ENCODE data around the gene PRKCZ.

Gene PRKCZ

DNA sequence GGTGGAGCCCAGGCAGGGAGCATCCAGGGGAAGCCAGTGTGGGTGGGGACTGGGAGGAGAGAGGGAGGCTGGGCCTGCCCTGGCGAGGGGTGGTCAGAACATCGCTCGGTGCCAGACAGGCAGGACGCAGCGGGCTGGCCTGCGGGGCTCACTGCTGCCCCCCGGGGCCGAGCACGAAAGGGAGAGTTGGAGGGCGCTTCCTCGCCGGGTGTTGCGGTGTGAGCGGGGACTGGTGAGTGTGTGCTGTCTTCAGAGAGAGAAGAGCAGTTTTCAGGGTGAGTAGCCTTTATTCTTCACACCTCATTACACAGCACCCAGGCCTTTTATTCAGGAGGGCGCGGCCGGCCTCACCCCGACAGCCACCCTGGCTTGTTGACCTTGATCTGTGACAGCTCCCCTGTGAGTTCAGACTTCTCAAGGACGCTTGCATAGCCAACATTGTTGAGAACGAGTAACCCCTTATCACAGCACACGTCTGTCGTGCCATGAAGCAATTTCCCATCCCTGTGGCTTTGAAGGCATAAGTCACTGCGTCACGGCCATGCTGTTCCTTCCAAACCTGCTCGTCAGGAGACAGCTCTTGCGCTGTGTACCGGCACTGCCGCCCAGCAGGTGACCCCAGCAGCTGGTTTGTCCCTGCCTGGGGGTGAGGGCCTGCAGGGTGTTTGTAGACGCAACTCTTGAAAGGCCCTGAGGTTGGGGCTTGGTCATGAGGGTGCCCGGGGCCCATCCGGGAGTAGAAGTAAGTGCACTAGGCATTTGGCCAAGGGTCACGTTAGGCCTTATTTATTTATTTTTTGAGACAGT is 54.6 kb downstream of the PRKCZ start:
- Histone ChIP-seq H3K9me3 (ENCODE audit: control insufficient read depth, insufficient read depth, low read length) (no peaks in the 10 kb centered on the region), H3K36me3 (ENCODE audit: control insufficient read depth, insufficient read depth, low read length) (peaks cover 18% of the 10 kb centered on the region), H3K9ac (ENCODE audit: low read depth, low read length) (no peak overlapping the region), H3K27ac (ENCODE audit: low read depth, low read length) (no peak overlapping the region), H3K4me1 (ENCODE audit: control insufficient read depth, insufficient read depth, low read length) (no peaks in the 10 kb centered on the region; the same call in 1 of the 2 replicates), H3K27me3 (ENCODE audit: control insufficient read depth, insufficient read depth, low read length) (no peaks in the 10 kb centered on the region), H3K4me3 (ENCODE audit: low read depth, low read length) (no peak overlapping the region)

DNA sequence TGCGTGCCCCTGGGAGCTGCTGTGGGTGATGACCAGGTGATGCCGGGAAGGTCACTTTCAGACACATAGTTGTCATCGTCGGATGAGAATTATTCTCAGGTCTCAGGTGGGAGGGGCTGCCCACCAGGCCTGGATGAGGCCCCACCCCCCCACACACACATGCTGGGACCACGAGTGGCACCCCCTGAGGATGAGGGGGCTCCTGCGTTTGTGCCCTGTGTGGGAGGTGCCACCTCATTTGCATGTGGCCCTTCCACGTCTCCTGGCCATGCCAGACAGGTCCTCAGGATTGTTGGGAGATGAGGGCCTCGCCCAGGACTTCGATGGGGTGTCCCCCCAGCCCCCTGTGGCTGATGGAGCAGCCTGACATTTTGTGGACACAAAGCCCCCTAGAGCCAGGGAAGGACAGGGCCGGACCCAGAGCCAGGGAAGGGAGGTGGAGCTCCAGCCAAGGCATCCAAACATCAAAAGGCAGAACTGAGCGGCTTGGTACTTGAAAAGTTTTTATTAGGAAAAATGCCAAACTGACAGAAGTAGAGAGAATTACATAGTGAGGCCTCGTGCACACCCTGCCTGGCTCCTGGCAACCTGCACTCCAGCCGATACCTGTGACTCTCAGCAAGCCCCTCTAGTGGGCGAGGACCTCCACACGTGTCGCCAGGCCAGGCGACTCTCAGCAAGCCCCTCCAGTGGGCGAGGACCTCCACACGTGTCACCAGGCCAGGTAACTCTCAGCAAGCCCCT is 55.7 kb downstream of the PRKCZ start:
- no peak overlapping the region for H3K27ac ChIP-seq (ENCODE audit: low read depth, low read length)
- H3K27me3 ChIP-seq (ENCODE audit: control insufficient read depth, insufficient read depth, low read length): no peaks in the 10 kb centered on the region
- no peak overlapping the region for H3K9ac ChIP-seq (ENCODE audit: low read depth, low read length)
- H3K9me3 ChIP-seq (ENCODE audit: control insufficient read depth, insufficient read depth, low read length): no peaks in the 10 kb centered on the region
- H3K4me1 ChIP-seq (ENCODE audit: control insufficient read depth, insufficient read depth, low read length): no peaks in the 10 kb centered on the region; the same call in 1 of the 2 replicates
- peaks cover 18% of the 10 kb centered on the region for H3K36me3 ChIP-seq (ENCODE audit: control insufficient read depth, insufficient read depth, low read length)
- H3K4me3 ChIP-seq (ENCODE audit: low read depth, low read length): no peak overlapping the region

DNA sequence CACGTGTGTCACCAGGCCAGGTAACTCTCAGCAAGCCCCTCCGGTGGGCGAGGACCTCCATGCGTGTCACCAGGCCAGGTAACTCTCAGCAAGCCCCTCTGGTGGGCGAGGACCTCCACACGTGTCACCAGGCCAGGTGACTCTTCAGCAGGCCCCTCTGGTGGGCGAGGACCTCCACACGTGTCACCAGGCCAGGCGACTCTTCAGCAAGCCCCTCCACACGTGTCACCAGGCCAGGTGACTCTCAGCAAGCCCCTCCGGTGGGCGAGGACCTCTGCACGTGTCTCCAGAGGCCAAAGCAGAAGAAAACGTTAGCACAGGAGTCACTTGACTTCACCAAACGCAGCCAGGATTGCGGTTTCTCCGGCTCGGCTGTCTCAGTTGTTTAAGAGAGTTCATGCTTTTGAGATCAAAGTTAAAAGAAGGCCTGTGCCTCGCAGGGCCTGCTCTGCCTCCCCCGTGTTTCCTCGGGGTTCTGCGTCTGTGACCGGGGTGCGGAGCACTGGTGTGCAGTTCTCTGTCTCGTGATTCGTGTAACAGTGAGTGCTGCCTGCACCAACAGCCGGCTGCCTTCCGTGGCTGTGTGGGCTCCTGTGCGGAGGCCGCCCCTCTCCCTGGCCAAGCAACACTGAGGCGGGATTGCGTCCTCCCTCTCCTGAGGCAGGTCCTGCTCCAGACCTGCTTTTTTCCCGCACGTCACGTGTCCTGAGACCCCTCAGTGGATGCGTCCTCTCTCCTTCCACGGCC is 56.6 kb downstream of the PRKCZ start:
- peaks cover 14% of the 10 kb centered on the region for H3K36me3 ChIP-seq (ENCODE audit: control insufficient read depth, insufficient read depth, low read length)
- H3K27ac ChIP-seq (ENCODE audit: low read depth, low read length): no peak overlapping the region
- no peaks in the 10 kb centered on the region; the same call in 1 of the 2 replicates for H3K4me1 ChIP-seq (ENCODE audit: control insufficient read depth, insufficient read depth, low read length)
- no peaks in the 10 kb centered on the region for H3K9me3 ChIP-seq (ENCODE audit: control insufficient read depth, insufficient read depth, low read length)
- H3K4me3 ChIP-seq (ENCODE audit: low read depth, low read length): no peak overlapping the region
- no peak overlapping the region for H3K9ac ChIP-seq (ENCODE audit: low read depth, low read length)
- no peaks in the 10 kb centered on the region for H3K27me3 ChIP-seq (ENCODE audit: control insufficient read depth, insufficient read depth, low read length)

DNA sequence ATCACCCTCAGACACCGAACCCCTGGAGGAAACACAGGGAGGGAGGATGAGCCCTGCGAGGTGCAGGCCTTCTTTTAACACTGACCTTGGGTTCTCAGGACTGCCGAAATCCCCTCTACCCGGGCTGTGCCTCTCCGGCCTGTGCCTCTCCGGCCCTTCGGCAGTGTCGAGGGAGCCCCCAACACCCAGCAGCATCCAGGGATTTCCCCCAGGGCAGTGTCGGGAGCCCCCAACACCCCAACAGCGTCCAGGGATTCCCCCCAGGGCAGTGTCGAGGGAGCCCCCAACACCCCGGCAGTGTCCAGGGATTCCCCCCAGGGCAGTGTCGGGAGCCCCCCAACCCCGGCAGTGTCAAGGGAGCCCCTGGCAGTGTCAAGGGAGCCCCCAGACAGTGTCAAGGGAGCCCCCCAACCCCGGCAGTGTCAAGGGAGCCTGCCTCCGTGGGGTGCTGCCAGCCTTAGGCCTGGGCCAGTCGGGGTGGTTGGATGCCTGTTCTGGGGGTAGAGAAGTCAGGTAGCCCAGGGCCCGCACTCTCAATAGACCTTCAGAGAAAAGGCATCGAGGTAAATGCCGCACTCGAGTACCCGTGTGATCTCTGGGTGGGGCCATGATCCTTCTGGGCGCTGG is 57.5 kb downstream of the PRKCZ start:
- H3K9ac ChIP-seq (ENCODE audit: low read depth, low read length): no peak overlapping the region
- no peak overlapping the region for H3K4me3 ChIP-seq (ENCODE audit: low read depth, low read length)
- H3K27me3 ChIP-seq (ENCODE audit: control insufficient read depth, insufficient read depth, low read length): no peaks in the 10 kb centered on the region
- H3K27ac ChIP-seq (ENCODE audit: low read depth, low read length): no peak overlapping the region
- H3K36me3 ChIP-seq (ENCODE audit: control insufficient read depth, insufficient read depth, low read length): peaks cover 10% of the 10 kb centered on the region
- H3K9me3 ChIP-seq (ENCODE audit: control insufficient read depth, insufficient read depth, low read length): no peaks in the 10 kb centered on the region
- H3K4me1 ChIP-seq (ENCODE audit: control insufficient read depth, insufficient read depth, low read length): no peaks in the 10 kb centered on the region; the same call in 1 of the 2 replicates

DNA sequence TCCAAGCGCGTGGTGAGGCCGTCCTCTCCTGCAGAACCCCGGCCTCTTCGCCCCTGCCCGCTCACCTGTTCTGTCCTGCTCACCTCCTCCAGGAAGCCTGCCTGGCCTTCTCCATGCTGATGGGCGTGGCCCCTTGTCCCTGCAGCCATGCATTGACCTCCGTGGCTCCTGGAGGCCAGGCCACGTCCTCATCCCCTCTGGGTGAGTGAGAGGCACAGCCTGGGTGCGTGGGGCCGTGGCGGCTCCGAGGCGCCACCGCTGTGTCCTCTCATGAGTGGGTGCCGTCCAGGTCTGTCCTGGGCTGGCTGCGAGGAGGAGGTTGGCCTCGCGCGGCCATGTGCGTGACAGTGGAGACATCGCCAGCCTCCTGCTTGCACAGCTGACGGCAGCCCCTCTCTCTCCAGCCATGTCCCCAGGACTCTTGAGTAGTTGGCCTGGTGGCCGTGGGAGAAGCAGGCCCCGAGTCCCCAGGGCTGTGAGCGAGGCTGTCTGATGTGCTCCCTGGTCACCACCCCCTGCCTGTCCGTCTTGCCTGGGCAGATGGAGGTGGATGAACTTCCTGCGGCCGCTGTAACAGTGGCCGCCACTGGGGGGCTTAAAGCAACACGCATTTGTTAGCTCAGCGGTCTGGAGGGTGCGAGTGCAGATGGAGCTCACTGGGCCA is 58.1 kb downstream of the PRKCZ start:
- H3K4me1 ChIP-seq (ENCODE audit: control insufficient read depth, insufficient read depth, low read length): no peaks in the 10 kb centered on the region; the same call in 1 of the 2 replicates
- no peak overlapping the region for H3K9ac ChIP-seq (ENCODE audit: low read depth, low read length)
- no peak overlapping the region for H3K4me3 ChIP-seq (ENCODE audit: low read depth, low read length)

DNA sequence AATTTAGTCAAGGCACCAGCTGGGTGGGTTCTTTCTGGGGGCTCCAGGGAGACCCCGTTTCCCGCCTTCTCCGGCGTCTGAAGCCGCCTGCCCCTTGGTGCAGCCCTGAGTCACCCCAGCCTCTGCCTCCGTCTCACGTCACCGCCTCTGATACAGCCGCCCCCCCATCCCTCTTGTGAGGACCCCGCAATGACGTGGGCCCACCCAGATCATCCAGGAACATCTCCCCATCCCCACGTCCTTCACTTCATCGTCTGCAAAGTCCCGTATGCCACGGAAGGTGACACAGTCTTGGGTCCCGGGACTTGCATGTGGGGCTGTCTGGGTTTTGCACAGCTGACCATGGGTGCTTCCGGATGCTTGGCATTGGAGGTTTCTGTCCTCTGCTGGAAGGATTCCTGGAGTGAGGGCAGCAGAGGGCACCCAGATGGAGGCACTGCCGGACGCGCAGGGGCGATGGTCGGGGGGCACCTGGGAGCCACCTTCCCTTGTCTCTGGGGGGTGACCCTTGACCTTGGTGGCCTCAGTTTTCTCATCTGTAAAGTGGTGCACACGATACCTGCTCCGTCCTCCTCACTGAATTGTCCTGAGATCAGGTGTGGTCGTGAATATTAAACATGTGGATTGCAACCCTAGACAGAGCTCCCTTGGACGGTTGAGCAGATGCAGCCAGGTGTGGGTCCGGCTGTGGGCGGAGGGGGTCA is 58.8 kb downstream of the PRKCZ start:
- H3K9ac ChIP-seq (ENCODE audit: low read depth, low read length): no peak overlapping the region
- H3K27me3 ChIP-seq (ENCODE audit: control insufficient read depth, insufficient read depth, low read length): no peaks in the 10 kb centered on the region
- H3K9me3 ChIP-seq (ENCODE audit: control insufficient read depth, insufficient read depth, low read length): no peaks in the 10 kb centered on the region
- peaks cover 10% of the 10 kb centered on the region for H3K36me3 ChIP-seq (ENCODE audit: control insufficient read depth, insufficient read depth, low read length)
- no peak overlapping the region for H3K4me3 ChIP-seq (ENCODE audit: low read depth, low read length)
- no peak overlapping the region for H3K27ac ChIP-seq (ENCODE audit: low read depth, low read length)
- H3K4me1 ChIP-seq (ENCODE audit: control insufficient read depth, insufficient read depth, low read length): no peaks in the 10 kb centered on the region; the same call in 1 of the 2 replicates

More for the DNA sequence above, 58.1 kb downstream of the PRKCZ start:
- Histone ChIP-seq H3K27ac (ENCODE audit: low read depth, low read length) (no peak overlapping the region), H3K36me3 (ENCODE audit: control insufficient read depth, insufficient read depth, low read length) (peaks cover 10% of the 10 kb centered on the region), H3K9me3 (ENCODE audit: control insufficient read depth, insufficient read depth, low read length) (no peaks in the 10 kb centered on the region), H3K27me3 (ENCODE audit: control insufficient read depth, insufficient read depth, low read length) (no peaks in the 10 kb centered on the region)

DNA sequence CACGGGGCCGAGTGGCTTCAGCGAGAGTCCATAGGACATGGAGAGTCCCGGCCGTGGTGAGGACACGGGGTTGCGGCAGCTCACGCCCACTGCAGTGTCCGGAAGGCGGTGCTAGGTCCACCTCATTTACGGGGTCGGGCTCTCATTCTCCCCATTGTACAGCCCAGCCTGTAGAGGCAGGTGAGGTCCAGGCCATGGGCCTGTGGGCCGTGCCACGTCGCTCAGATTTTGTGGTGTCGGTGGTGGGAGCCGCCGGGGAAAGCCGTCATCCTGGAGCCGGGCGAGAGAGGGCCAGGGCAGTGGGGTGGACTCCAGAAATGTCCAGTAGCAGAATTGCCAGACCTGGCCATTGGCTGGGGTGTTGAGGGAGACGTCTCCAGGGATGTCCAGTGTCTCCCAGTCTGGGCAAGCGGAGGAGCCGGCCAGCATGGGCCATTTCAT is 59.4 kb downstream of the PRKCZ start:
- H3K4me3 ChIP-seq (ENCODE audit: low read depth, low read length): no peak overlapping the region
- H3K4me1 ChIP-seq (ENCODE audit: control insufficient read depth, insufficient read depth, low read length): no peaks in the 10 kb centered on the region
- H3K9me3 ChIP-seq (ENCODE audit: control insufficient read depth, insufficient read depth, low read length): no peaks in the 10 kb centered on the region
- H3K9ac ChIP-seq (ENCODE audit: low read depth, low read length): no peak overlapping the region
- no peaks in the 10 kb centered on the region for H3K27me3 ChIP-seq (ENCODE audit: control insufficient read depth, insufficient read depth, low read length)
- peaks cover 10% of the 10 kb centered on the region for H3K36me3 ChIP-seq (ENCODE audit: control insufficient read depth, insufficient read depth, low read length)
- H3K27ac ChIP-seq (ENCODE audit: low read depth, low read length): no peak overlapping the region

DNA sequence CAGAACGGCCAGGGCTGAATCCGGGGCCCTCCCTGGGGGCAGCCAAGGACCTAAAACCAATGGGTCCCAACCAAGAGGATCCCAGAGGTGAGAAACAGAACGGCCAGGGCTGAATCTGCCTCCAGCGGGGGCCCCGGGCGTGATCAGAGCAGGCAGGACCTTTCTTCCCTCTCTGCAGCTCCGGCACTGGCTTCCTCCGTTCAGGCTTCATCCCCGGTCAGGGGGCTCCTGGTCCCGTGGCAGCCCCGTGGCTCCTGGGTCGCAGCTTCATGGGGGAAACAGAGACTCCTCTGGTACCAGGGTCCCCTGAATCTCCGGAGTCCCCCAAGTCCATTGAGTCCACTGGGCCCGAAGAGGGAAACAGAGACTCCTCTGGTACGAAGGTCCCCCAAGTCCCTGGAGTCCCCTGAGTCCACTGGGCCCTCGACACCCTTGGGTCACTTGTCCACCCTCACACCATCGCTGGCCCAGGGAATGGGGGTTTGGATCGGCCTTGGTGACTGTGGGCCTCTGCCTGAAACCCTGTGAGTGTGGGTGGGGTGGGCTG is 60.1 kb downstream of the PRKCZ start:
- Histone ChIP-seq H3K27ac (ENCODE audit: low read depth, low read length) (no peak overlapping the region), H3K9ac (ENCODE audit: low read depth, low read length) (no peak overlapping the region)

DNA sequence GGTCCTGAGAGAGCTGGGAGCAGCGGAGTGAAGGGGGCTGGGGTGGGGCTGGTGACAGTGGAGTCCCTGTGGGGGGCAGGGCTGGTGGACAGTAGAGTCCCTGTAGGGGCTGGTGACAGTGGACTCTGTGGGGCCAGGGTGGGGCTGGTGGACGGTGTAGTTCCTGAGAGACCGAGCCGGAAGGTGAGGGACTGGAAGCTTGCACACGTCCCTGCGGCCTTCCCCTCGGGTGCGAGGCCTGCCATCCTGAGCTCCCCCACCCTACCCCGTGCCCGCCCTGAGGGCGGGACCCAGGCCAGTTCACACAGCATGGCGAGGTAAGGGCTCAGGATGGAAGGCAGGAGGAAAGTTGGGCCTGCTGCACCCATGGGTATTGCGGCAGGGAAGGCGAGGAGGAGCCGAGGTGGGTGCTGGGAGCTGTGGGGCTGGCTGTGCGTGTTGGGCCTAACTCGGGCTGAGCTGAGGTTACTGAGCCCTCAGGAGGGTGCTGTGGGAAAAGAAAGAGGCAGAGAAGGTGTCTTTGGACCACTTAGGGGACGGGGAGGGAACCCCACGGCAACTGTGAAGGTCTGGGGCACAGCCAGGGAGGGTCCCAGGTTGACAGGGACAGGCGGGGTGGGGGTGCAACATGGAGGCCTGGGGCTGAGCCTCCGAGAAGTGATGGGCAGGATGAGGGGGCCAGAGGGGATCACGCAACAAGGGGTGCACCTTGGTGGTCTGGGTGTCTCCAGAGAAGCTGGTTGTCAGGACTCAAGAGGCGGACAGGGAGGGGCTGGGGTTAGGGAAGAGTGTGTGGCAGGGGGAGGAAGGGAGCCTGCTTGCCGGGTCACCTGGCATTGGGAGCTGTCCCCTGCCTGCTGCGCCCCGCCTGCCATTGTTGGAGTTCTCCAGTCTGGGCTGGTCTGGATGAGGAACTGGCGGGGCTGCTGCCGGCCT is 60.8 kb downstream of the PRKCZ start:
- Histone ChIP-seq H3K27me3 (ENCODE audit: control insufficient read depth, insufficient read depth, low read length) (no peaks in the 10 kb centered on the region), H3K9ac (ENCODE audit: low read depth, low read length) (no peak overlapping the region), H3K4me3 (ENCODE audit: low read depth, low read length) (no peak overlapping the region), H3K4me1 (ENCODE audit: control insufficient read depth, insufficient read depth, low read length) (peaks cover 13% of the 10 kb centered on the region), H3K9me3 (ENCODE audit: control insufficient read depth, insufficient read depth, low read length) (no peaks in the 10 kb centered on the region), H3K27ac (ENCODE audit: low read depth, low read length) (no peak overlapping the region), H3K36me3 (ENCODE audit: control insufficient read depth, insufficient read depth, low read length) (peaks cover 10% of the 10 kb centered on the region)

More for the DNA sequence above, 60.1 kb downstream of the PRKCZ start:
- peaks cover 6% of the 10 kb centered on the region for H3K4me1 ChIP-seq (ENCODE audit: control insufficient read depth, insufficient read depth, low read length)
- no peak overlapping the region for H3K4me3 ChIP-seq (ENCODE audit: low read depth, low read length)
- no peaks in the 10 kb centered on the region for H3K9me3 ChIP-seq (ENCODE audit: control insufficient read depth, insufficient read depth, low read length)
- peaks cover 10% of the 10 kb centered on the region for H3K36me3 ChIP-seq (ENCODE audit: control insufficient read depth, insufficient read depth, low read length)
- no peaks in the 10 kb centered on the region for H3K27me3 ChIP-seq (ENCODE audit: control insufficient read depth, insufficient read depth, low read length)
